ENCODE results near the gene UBL3. TPM values are rescaled to one million over a fixed set of nuclear protein-coding genes. Genes with fewer than 3 reads are reported as not detected.

Gene UBL3
- total RNA-seq, 1 experiment from 2014 or later: 18.5 TPM

GRCh38 chr13:29758531-29759114, 91.8 kb downstream of the UBL3 start:
- peak; percentile 95 for DNase-seq (ENCODE audit: low read depth)

- no peak for DNase-seq (ENCODE audit: low read depth)
Measured at GRCh38 chr13:29756506-29756905, 93.9 kb downstream of the UBL3 start.

GRCh38 chr13:29754473-29754806, 96.0 kb downstream of the UBL3 start:
- peak; percentile 91 for DNase-seq (ENCODE audit: low read depth)

GRCh38 chr13:29753618-29754472, 96.6 kb downstream of the UBL3 start:
- DNase-seq (ENCODE audit: low read depth): peak; percentile 72

- no peak for DNase-seq (ENCODE audit: low read depth)
Measured at GRCh38 chr13:29752175-29752574, 98.2 kb downstream of the UBL3 start.

- no peak for DNase-seq (ENCODE audit: low read depth)
Measured at GRCh38 chr13:29750183-29750530, 100.3 kb downstream of the UBL3 start.

- peak; percentile 49 for DNase-seq (ENCODE audit: low read depth)
Measured at GRCh38 chr13:29749401-29750182, 100.8 kb downstream of the UBL3 start.

- no peak for DNase-seq (ENCODE audit: low read depth)
Measured at GRCh38 chr13:29748097-29748496, 102.3 kb downstream of the UBL3 start.

- no peak for DNase-seq (ENCODE audit: low read depth)
Measured at GRCh38 chr13:29746148-29746677, 104.2 kb downstream of the UBL3 start.

- no peak for DNase-seq (ENCODE audit: low read depth)
Measured at GRCh38 chr13:29745704-29746103, 104.7 kb downstream of the UBL3 start.

- peak; percentile 87 for DNase-seq (ENCODE audit: low read depth)
Measured at GRCh38 chr13:29743201-29743786, 107.1 kb downstream of the UBL3 start.

GRCh38 chr13:29740961-29741360, 109.5 kb downstream of the UBL3 start:
- no peak for DNase-seq (ENCODE audit: low read depth)

- no peak for DNase-seq (ENCODE audit: low read depth)
Measured at GRCh38 chr13:29737061-29737460, 113.4 kb downstream of the UBL3 start.

- DNase-seq (ENCODE audit: low read depth): peak; percentile 91
Measured at GRCh38 chr13:29733147-29733611, 117.2 kb downstream of the UBL3 start.

- DNase-seq (ENCODE audit: low read depth): no peak
Measured at GRCh38 chr13:29730253-29730652, 120.2 kb downstream of the UBL3 start.

- DNase-seq (ENCODE audit: low read depth): no peak
Measured at GRCh38 chr13:29722415-29722814, 128.0 kb downstream of the UBL3 start.

- no peak for DNase-seq (ENCODE audit: low read depth)
Measured at GRCh38 chr13:29721766-29722165, 128.7 kb downstream of the UBL3 start.

GRCh38 chr13:29718694-29719093, 131.7 kb downstream of the UBL3 start:
- DNase-seq (ENCODE audit: low read depth): no peak

- DNase-seq (ENCODE audit: low read depth): no peak
Measured at GRCh38 chr13:29716493-29716892, 133.9 kb downstream of the UBL3 start.

All from M059J (cell line).